Brain microvascular endothelial cell (primary cell): ENCODE data around the gene PPP5C.
"Not testable (repeated sequence)": the region's sequence is repeated elsewhere in the genome, so short reads cannot be mapped to it uniquely, and the experiment has no call there.

ENCODE experiments used
- DNase-seq: peaks from one replicate; pipeline ENCODE4 v3.0.0-alpha.2; 2020
- H3K27ac ChIP-seq: fragments of 250-450 bp; sonication (Bioruptor Pico); 2 replicates; pipeline ENCODE4 v1.5.1; 2020; ENCODE audit warnings: mild to moderate bottlenecking, moderate library complexity
- H3K27me3 ChIP-seq: fragments of 250-450 bp; sonication (Bioruptor Pico); replicated peaks from 2 replicates; pipeline ENCODE4 v1.5.1; 2020; ENCODE audit warnings: mild to moderate bottlenecking
- H3K36me3 ChIP-seq: fragments of 250-450 bp; sonication (Bioruptor Pico); replicated peaks from 2 replicates; pipeline ENCODE4 v1.5.1; 2020; ENCODE audit warnings: mild to moderate bottlenecking
- H3K4me3 ChIP-seq: 2 replicates; pipeline ENCODE4 v1.5.1; 2011; ENCODE audit warnings: low read depth, mild to moderate bottlenecking, control low read depth, low read length, moderate library complexity
- in situ Hi-C: cut with HindIII; loops from 2 replicates; pipeline ENCODE4 v1.10.0; 2017; ENCODE audit warnings: low sequenced_read_pairs, low pct_ligation_motif_present
- TF ChIP-seq, protein P1 (sequence below): IDR thresholded peaks from 2 replicates; pipeline ENCODE4 v1.5.1; 2011; ENCODE audit warnings: low read depth, mild to moderate bottlenecking, moderate library complexity, low read length, control low read depth, inconsistent platforms; ENCODE audit errors: missing control alignments

The PPP5C gene

DNA sequence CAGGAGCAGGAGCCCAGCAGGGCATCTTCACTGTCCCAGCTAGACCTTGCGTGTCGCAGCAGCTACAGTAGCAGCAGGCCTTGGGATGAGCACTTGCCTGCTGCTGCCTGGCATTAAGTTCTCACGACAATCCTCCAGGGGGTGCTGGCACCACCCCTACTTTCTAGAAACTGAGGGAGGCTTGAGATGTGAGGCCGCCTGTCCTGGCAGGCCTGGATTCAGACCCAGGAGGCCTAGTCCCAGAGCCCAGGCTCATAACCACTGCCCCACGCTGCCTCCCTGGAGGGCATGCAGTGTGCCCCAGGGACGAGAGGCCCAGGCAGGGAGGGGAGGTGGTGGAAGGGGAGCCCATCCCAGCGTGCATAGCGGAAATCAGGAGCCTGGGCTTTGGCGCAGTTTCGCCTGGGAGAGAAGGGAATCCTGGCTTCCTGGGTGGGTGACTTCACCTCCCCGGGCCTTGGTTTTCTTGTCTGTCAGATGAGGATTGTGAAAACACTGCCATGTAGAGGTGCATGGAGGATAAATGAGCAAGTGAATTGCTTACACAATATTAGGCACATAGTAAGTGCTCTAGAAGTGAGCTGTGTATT lies 26.1 kb downstream of the PPP5C start:
- Histone ChIP-seq H3K27ac (peak overlapping the region; percentile 80), H3K4me3 (no peak overlapping the region)
- DNase-seq: peak; percentile 18

DNA sequence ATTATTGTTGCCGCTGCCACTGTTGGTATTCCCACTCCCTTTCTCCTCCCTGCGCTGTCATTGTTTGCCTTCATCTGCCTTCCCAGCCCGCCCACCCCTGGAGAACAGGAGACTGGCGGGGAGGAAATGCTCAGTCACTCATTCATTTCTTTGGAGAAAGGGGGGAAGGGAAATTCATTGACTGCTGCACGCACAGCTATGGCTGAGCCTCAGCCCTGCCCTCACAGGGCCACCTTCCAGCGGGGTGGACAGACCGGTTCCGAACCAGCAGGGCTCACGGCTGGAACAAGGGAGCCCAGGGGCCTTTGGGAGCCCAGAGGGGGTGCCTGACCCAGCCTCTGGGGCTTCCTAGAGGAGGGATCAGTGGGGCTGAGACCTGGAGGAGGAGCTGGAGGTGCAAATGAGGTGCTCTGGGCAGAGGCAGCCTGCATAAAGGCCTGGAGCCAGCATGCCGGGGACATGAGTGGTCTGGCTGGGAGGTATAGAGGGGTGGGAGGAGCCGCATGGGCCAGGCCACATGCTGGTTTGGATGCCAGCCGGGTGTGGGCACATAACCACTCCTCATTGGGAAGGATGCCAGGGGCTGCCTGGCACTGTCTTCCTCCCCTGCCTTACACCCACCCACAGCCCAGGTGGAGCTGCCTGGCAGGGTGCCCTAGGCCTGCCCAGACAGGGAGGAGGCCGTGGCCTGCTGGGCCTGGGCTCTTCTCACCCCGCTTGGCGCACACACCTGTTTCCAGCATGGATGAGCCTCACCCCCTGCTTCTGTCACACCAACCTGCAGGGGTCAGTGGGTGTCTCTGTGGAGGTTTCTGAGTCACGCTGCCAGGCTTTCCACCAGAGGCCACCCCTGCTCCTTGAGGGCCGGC lies 26.8 kb downstream of the PPP5C start:
- Histone ChIP-seq H3K36me3 (peaks cover 15% of the 10 kb centered on the region), H3K4me3 (no peak overlapping the region), H3K27me3 (no peaks in the 10 kb centered on the region), H3K27ac (peak overlapping the region; percentile 80)
- in situ Hi-C loops: no loop called here
- DNase-seq: peak; percentile 68
- TF ChIP-seq, protein P1, sequence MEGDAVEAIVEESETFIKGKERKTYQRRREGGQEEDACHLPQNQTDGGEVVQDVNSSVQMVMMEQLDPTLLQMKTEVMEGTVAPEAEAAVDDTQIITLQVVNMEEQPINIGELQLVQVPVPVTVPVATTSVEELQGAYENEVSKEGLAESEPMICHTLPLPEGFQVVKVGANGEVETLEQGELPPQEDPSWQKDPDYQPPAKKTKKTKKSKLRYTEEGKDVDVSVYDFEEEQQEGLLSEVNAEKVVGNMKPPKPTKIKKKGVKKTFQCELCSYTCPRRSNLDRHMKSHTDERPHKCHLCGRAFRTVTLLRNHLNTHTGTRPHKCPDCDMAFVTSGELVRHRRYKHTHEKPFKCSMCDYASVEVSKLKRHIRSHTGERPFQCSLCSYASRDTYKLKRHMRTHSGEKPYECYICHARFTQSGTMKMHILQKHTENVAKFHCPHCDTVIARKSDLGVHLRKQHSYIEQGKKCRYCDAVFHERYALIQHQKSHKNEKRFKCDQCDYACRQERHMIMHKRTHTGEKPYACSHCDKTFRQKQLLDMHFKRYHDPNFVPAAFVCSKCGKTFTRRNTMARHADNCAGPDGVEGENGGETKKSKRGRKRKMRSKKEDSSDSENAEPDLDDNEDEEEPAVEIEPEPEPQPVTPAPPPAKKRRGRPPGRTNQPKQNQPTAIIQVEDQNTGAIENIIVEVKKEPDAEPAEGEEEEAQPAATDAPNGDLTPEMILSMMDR: peak; percentile 2

More for the DNA sequence above, 26.1 kb downstream of the PPP5C start:
- TF ChIP-seq, protein P1: peak; percentile 69
- no peaks in the 10 kb centered on the region for H3K27me3 ChIP-seq
- in situ Hi-C loops: no loop called here
- peaks cover 15% of the 10 kb centered on the region for H3K36me3 ChIP-seq

DNA sequence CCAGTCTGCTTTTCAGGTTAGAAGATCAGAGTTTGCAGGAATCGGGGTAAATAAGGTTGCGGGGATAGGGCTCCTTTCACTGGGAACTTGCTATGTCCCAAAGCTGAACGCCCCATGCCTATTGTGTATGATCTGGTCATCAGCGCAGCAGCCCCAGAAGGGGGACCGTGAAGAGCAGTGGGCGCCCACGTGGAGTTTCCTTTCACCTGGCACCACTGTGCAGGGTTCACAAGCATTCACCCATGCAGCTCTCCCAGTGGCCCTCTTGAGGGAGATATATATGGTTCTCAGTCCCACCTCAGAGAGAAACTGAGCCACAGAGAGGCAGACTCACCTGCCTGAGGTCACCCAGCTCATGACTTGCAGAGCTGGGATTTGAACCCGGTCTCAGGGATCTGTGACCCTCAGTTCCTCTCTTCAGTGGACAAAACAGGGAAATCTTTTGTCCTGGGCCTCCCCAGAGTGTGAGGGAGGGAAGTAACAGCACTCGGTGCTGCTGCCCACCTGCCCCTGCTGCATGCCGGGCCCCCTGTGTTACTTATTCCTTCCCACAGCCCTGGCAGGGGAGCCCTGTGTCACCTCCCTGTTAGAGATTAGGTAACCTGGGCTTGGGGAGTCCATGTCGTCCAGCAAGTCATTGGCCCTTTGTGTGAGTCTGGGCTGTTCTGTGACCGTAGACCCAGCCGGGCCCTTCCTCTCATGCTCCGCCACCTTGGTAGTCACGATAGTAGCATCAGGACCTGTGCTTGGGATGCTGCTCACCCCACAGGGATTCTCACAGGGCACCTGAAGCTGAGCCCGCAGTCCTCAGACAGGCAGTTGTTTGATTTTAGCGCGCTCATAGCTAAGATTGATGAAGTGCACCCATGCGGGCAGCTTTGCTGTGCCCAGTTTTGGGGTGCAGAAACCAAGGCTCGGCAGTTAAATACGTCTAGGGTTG lies 27.9 kb downstream of the PPP5C start:
- TF ChIP-seq, protein P1: no peak

DNA sequence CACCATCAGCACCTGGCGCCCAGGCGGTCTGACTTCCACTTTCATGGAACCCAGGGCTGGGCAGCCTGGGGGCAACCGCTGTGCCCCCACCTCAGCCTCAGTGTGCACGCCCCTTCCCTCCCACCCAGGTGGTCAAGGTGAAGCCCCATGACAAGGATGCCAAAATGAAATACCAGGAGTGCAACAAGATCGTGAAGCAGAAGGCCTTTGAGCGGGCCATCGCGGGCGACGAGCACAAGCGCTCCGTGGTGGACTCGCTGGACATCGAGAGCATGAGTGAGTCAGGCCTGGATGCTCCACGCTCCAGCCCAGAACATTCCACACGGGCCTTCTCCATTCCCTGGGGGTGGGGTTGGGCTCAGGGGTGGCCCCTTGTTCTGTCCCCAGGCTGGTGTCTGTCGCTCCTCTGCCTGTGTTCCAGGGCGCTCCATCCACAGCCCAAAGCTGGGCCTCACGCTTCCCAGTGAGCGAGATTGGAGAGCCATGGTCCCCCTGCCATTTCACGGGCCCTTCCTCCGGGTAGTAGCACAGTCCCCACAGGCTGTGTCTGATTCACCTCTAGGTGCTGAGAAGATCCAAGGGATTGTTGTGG lies 28.7 kb downstream of the PPP5C start:
- H3K4me3 ChIP-seq, in situ Hi-C loops, H3K27me3 ChIP-seq, H3K27ac ChIP-seq, DNase-seq: not testable (repeated sequence)
- H3K36me3 ChIP-seq: peaks cover 23% of the 10 kb centered on the region

More for the DNA sequence above, 27.9 kb downstream of the PPP5C start:
- H3K36me3 ChIP-seq: peaks cover 19% of the 10 kb centered on the region
- in situ Hi-C loops: no loop called here
- no peak for DNase-seq
- H3K4me3 ChIP-seq: no peak overlapping the region
- no peaks in the 10 kb centered on the region for H3K27me3 ChIP-seq
- no peak overlapping the region for H3K27ac ChIP-seq

DNA sequence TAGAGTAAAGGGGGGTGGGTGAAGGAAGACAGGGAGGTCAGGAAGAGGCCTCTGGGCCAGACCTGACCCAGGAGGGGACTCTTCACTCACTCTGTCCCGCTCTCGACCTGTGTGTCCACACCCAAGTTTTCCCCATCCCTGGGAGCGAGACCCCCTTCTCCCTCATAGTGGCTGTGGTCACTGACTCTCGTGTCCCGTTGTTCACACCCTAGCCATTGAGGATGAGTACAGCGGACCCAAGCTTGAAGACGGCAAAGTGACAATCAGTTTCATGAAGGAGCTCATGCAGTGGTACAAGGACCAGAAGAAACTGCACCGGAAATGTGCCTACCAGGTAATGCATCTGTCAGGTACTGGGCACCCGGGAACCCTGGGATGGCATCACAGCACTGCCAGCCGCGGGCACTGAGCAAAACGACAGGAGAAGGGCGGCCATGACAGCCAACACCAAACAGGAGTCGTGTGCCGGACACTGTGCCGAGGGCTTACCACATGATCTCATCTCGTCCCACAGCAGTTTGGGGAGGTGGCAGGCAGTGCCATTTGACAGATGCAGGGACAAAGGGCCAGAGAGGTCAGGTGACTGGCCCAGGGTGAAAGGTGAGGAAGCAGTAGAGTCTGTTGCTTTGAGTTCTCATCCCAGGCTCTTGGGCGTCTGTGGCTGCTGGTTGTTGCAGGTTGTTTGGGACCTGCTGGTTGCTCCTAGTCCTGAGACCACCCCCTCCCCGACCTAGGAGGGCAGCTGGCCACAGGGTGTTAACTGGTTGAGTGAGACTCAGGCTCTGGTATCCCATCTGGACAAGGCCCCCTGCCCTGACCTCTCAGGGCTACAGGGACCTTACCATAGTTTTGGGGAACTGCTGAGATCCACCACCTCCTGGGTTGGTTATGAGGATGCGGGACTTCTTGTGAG lies 29.6 kb downstream of the PPP5C start:
- in situ Hi-C loops: no loop called here
- Histone ChIP-seq H3K27me3 (no peaks in the 10 kb centered on the region), H3K36me3 (peaks cover 23% of the 10 kb centered on the region), H3K27ac (no peak overlapping the region), H3K4me3 (no peak overlapping the region)
- no peak for DNase-seq
- TF ChIP-seq, protein P1: no peak
